HEK293 (cell line): Measurements from ENCODE around the gene SPATA25.
A peak's percentile ranks its signal among the peaks of the same experiment; 100 is the strongest.

Experiments
- AEBP2 ChIP-seq: fragments of 450-650 bp; formaldehyde crosslinking; IDR thresholded peaks from 2 replicates; pipeline ENCODE4 v1.5.1; 2016; ENCODE audit warnings: missing biosample characterization, missing genetic modification characterization, borderline replicate concordance
- BCL11B ChIP-seq: fragments of 450-650 bp; formaldehyde crosslinking; IDR thresholded peaks from 2 replicates; pipeline ENCODE4 v1.5.1; 2016; ENCODE audit warnings: low read depth, missing biosample characterization, missing genetic modification characterization
- EGR2 ChIP-seq: fragments of 450-650 bp; formaldehyde crosslinking; IDR thresholded peaks from 2 replicates; pipeline ENCODE4 v1.5.1; 2016; ENCODE audit warnings: low read depth, missing biosample characterization, missing genetic modification characterization
- FEZF1 ChIP-seq: fragments of 450-650 bp; formaldehyde crosslinking; IDR thresholded peaks from 2 replicates; pipeline ENCODE4 v1.5.1; 2016; ENCODE audit warnings: missing biosample characterization, missing genetic modification characterization
- KLF10 ChIP-seq: fragments of 450-650 bp; IDR thresholded peaks from 2 replicates; pipeline ENCODE4 v1.5.1; 2018; ENCODE audit warnings: missing biosample characterization, mild to moderate bottlenecking, missing genetic modification characterization
- KLF16 ChIP-seq: fragments of 450-650 bp; formaldehyde crosslinking; IDR thresholded peaks from 2 replicates; pipeline ENCODE4 v1.5.1; 2017; ENCODE audit warnings: missing biosample characterization, missing genetic modification characterization
- MZF1 ChIP-seq: fragments of 450-650 bp; formaldehyde crosslinking; IDR thresholded peaks from 2 replicates; pipeline ENCODE4 v1.5.1; 2017; ENCODE audit warnings: missing biosample characterization, missing genetic modification characterization, borderline replicate concordance
- PRDM10 ChIP-seq: fragments of 450-650 bp; formaldehyde crosslinking; IDR thresholded peaks from 2 replicates; pipeline ENCODE4 v1.5.1; 2016; ENCODE audit warnings: missing biosample characterization, missing genetic modification characterization
- SP3 ChIP-seq: fragments of 450-650 bp; formaldehyde crosslinking; IDR thresholded peaks from 2 replicates; pipeline ENCODE4 v1.5.1; 2016; ENCODE audit warnings: missing biosample characterization, missing genetic modification characterization
- SP7 ChIP-seq: fragments of 450-650 bp; formaldehyde crosslinking; IDR thresholded peaks from 2 replicates; pipeline ENCODE4 v1.5.1; 2016; ENCODE audit warnings: missing biosample characterization, missing genetic modification characterization
- ZBTB20 ChIP-seq: fragments of 450-650 bp; formaldehyde crosslinking; IDR thresholded peaks from 2 replicates; pipeline ENCODE4 v1.5.1; 2016; ENCODE audit warnings: missing biosample characterization, missing genetic modification characterization
- ZBTB7A ChIP-seq: fragments of 450-650 bp; formaldehyde crosslinking; IDR thresholded peaks from 2 replicates; pipeline ENCODE4 v1.5.1; 2016; ENCODE audit warnings: low read depth, missing biosample characterization, missing genetic modification characterization
- ZFHX2 ChIP-seq: fragments of 450-650 bp; formaldehyde crosslinking; conservative IDR thresholded peaks from 2 replicates; pipeline ENCODE4 v1.5.1; 2016; ENCODE audit warnings: missing biosample characterization, missing genetic modification characterization
- ZIC2 ChIP-seq: fragments of 450-650 bp; formaldehyde crosslinking; IDR thresholded peaks from 2 replicates; pipeline ENCODE4 v1.5.1; 2016; ENCODE audit warnings: missing biosample characterization, missing genetic modification characterization
- ZNF341 ChIP-seq: fragments of 450-650 bp; formaldehyde crosslinking; IDR thresholded peaks from 2 replicates; pipeline ENCODE4; 2016; ENCODE audit warnings: low read depth, missing biosample characterization, missing genetic modification characterization
- ZNF37A ChIP-seq: fragments of 450-650 bp; IDR thresholded peaks from 2 replicates; pipeline ENCODE4 v1.5.1; 2018; ENCODE audit warnings: missing biosample characterization, missing genetic modification characterization
- ZNF391 ChIP-seq: fragments of 450-650 bp; formaldehyde crosslinking; IDR thresholded peaks from 2 replicates; pipeline ENCODE4 v1.5.1; 2016; ENCODE audit warnings: low read depth, missing biosample characterization, missing genetic modification characterization, borderline replicate concordance
- ZNF398 ChIP-seq: fragments of 450-650 bp; formaldehyde crosslinking; IDR thresholded peaks from 2 replicates; pipeline ENCODE4 v1.5.1; 2017; ENCODE audit warnings: missing biosample characterization, missing genetic modification characterization
- ZNF544 ChIP-seq: fragments of 450-650 bp; formaldehyde crosslinking; IDR thresholded peaks from 2 replicates; pipeline ENCODE4 v1.5.0; 2017; ENCODE audit warnings: missing biosample characterization, missing genetic modification characterization
- ZNF548 ChIP-seq: fragments of 450-650 bp; formaldehyde crosslinking; IDR thresholded peaks from 2 replicates; pipeline ENCODE4 v1.5.1; 2016; ENCODE audit warnings: missing biosample characterization, missing genetic modification characterization
- ZNF571 ChIP-seq: fragments of 450-650 bp; formaldehyde crosslinking; IDR thresholded peaks from 2 replicates; pipeline ENCODE4 v1.5.0; 2017; ENCODE audit warnings: missing biosample characterization, missing genetic modification characterization
- ZNF596 ChIP-seq: fragments of 450-650 bp; IDR thresholded peaks from 2 replicates; pipeline ENCODE4 v1.5.0; 2018; ENCODE audit warnings: missing biosample characterization, mild to moderate bottlenecking, missing genetic modification characterization, moderate library complexity
- ZNF701 ChIP-seq: fragments of 450-650 bp; formaldehyde crosslinking; IDR thresholded peaks from 2 replicates; pipeline ENCODE4 v1.5.1; 2016; ENCODE audit warnings: missing biosample characterization, missing genetic modification characterization
- ZSCAN23 ChIP-seq: fragments of 450-650 bp; formaldehyde crosslinking; IDR thresholded peaks from 2 replicates; pipeline ENCODE4 v1.5.1; 2016; ENCODE audit warnings: missing biosample characterization, missing genetic modification characterization
- ZSCAN30 ChIP-seq: fragments of 450-650 bp; IDR thresholded peaks from 2 replicates; pipeline ENCODE4 v1.5.1; 2018; ENCODE audit warnings: missing biosample characterization, mild to moderate bottlenecking, missing genetic modification characterization, moderate library complexity
- TF ChIP-seq, protein P1 (sequence below): fragments of 450-650 bp; formaldehyde crosslinking; IDR thresholded peaks from 2 replicates; pipeline ENCODE4 v1.5.1; 2016; ENCODE audit warnings: missing biosample characterization, missing genetic modification characterization
- TF ChIP-seq, protein P2 (sequence below): fragments of 450-650 bp; formaldehyde crosslinking; IDR thresholded peaks from 2 replicates; pipeline ENCODE4 v1.5.1; 2016; ENCODE audit warnings: missing biosample characterization, missing genetic modification characterization

Gene SPATA25

DNA sequence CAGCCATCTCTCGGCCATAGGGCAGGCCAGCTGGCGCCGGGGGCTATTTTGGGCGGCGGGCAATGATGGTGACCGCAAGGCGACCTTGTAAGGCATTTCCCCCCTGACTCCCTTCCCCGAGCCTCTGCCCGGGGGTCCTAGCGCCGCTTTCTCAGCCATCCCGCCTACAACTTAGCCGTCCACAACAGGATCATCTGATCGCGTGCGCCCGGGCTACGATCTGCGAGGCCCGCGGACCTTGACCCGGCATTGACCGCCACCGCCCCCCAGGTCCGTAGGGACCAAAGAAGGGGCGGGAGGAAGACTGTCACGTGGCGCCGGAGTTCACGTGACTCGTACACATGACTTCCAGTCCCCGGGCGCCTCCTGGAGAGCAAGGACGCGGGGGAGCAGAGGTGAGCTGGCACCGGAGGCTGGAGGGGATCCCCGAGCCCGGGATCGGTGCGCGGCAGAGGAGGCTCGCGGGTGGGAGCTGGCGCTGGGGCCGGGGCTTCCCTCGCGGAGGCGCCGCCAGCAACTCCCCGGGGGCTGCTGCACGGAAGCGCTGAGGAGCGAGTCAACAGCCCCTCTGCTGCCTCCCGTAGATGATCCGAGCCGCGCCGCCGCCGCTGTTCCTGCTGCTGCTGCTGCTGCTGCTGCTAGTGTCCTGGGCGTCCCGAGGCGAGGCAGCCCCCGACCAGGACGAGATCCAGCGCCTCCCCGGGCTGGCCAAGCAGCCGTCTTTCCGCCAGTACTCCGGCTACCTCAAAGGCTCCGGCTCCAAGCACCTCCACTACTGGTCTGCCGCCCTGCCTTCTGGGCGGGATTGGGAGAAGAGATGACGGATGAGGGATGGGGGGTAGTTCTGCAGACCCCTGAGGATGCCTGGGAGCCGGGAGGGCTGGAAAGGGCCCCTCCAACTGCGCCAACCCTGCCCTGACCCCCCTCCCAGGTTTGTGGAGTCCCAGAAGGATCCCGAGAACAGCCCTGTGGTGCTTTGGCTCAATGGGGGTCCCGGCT is 3.9 kb upstream of the SPATA25 start, which contains the start of the genes CTSA and NEURL2 (continued):
- peak; percentile 84 for TF ChIP-seq KLF10 (tag by site-specific recombination)
- TF ChIP-seq ZSCAN23 (tag by site-specific recombination), result peak; percentile 91
- peak; percentile 77 for TF ChIP-seq ZBTB20
- TF ChIP-seq ZBTB7A, result peak; percentile 98
- TF ChIP-seq KLF16 (tag by site-specific recombination), result peak; percentile 100
- TF ChIP-seq SP7 (tag by site-specific recombination), result peak; percentile 93
- TF ChIP-seq EGR2 (tag by site-specific recombination), result peak; percentile 75
- TF ChIP-seq ZNF37A (tag by site-specific recombination), result no peak
- TF ChIP-seq, protein P1, sequence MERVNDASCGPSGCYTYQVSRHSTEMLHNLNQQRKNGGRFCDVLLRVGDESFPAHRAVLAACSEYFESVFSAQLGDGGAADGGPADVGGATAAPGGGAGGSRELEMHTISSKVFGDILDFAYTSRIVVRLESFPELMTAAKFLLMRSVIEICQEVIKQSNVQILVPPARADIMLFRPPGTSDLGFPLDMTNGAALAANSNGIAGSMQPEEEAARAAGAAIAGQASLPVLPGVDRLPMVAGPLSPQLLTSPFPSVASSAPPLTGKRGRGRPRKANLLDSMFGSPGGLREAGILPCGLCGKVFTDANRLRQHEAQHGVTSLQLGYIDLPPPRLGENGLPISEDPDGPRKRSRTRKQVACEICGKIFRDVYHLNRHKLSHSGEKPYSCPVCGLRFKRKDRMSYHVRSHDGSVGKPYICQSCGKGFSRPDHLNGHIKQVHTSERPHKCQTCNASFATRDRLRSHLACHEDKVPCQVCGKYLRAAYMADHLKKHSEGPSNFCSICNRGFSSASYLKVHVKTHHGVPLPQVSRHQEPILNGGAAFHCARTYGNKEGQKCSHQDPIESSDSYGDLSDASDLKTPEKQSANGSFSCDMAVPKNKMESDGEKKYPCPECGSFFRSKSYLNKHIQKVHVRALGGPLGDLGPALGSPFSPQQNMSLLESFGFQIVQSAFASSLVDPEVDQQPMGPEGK (tag by site-specific recombination), result peak; percentile 98
- peak; percentile 90 for TF ChIP-seq SP3 (tag by site-specific recombination)
- TF ChIP-seq PRDM10 (tag by site-specific recombination), result peak; percentile 49; the same call in 1 of the 2 replicates
- peak; percentile 90 for TF ChIP-seq ZNF341 (tag by site-specific recombination)
- peak; percentile 85 for TF ChIP-seq BCL11B
- no peak for TF ChIP-seq ZNF571 (tag by site-specific recombination)
- peak; percentile 60 for TF ChIP-seq ZNF398 (tag by site-specific recombination)
- TF ChIP-seq ZIC2 (tag by site-specific recombination), result peak; percentile 90
- no peak for TF ChIP-seq MZF1 (tag by site-specific recombination)
- TF ChIP-seq ZNF596 (tag by site-specific recombination), result 0 out of 2 replicates have a peak, but pooled peaks have one; percentile 17
- TF ChIP-seq AEBP2 (tag by site-specific recombination), result no peak
- peak; percentile 91; the same call in 1 of the 2 replicates for TF ChIP-seq ZNF391 (tag by site-specific recombination)
- TF ChIP-seq ZSCAN30 (tag by site-specific recombination), result peak; percentile 71; the same call in 1 of the 2 replicates
- TF ChIP-seq FEZF1 (tag by site-specific recombination), result no peak
- peak; percentile 79 for TF ChIP-seq ZFHX2
- TF ChIP-seq ZNF544 (tag by site-specific recombination), result no peak
- no peak for TF ChIP-seq ZNF701 (tag by site-specific recombination)
- TF ChIP-seq, protein P2, sequence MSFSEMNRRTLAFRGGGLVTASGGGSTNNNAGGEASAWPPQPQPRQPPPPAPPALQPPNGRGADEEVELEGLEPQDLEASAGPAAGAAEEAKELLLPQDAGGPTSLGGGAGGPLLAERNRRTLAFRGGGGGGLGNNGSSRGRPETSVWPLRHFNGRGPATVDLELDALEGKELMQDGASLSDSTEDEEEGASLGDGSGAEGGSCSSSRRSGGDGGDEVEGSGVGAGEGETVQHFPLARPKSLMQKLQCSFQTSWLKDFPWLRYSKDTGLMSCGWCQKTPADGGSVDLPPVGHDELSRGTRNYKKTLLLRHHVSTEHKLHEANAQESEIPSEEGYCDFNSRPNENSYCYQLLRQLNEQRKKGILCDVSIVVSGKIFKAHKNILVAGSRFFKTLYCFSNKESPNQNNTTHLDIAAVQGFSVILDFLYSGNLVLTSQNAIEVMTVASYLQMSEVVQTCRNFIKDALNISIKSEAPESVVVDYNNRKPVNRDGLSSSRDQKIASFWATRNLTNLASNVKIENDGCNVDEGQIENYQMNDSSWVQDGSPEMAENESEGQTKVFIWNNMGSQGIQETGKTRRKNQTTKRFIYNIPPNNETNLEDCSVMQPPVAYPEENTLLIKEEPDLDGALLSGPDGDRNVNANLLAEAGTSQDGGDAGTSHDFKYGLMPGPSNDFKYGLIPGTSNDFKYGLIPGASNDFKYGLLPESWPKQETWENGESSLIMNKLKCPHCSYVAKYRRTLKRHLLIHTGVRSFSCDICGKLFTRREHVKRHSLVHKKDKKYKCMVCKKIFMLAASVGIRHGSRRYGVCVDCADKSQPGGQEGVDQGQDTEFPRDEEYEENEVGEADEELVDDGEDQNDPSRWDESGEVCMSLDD (tag by site-specific recombination), result peak; percentile 89
- TF ChIP-seq ZNF548 (tag by site-specific recombination), result no peak
